Heart left ventricle (tissue), 16 donors: ENCODE measurements around the gene ANXA8. TPM values are rescaled to one million over a fixed set of nuclear protein-coding genes. Genes with fewer than 3 reads are reported as not detected.
"Not testable (repeated sequence)": the region's sequence is repeated elsewhere in the genome, so short reads cannot be mapped to it uniquely, and the experiment has no call there.

Source experiments
- ATAC-seq, 4 donors: fragments of 200-7000 bp; cut with Tn5 transposase; one replicate each; pipeline ENCODE4 v1.9.1; 2020 to 2022; ENCODE audit warnings: moderate library complexity in 4 of 4, mild to moderate bottlenecking in 3 of 4, moderate number of reproducible peaks in 1 of 4
- DNase-seq, 5 donors: peaks; one replicate each; pipeline ENCODE4 v3.0.0-alpha.2; 2020
- H3K27ac ChIP-seq, 12 donors: fragments of 200-600 bp; sonication (generic) in 4 of 12; one replicate each; pipeline versions ENCODE4 v1.5.0 to v1.8.0; 2016 to 2022; ENCODE audit warnings: mild to moderate bottlenecking in 2 of 12
- H3K27me3 ChIP-seq, 9 donors: fragments of 200-600 bp; sonication (generic) in 2 of 9; one replicate each; pipeline versions ENCODE4 v1.5.1 to v1.8.0; 2016 to 2022; ENCODE audit warnings: mild to moderate bottlenecking in 3 of 9
- H3K36me3 ChIP-seq, 9 donors: fragments of 200-600 bp; sonication (generic) in 2 of 9; one replicate each; pipeline versions ENCODE4 v1.5.0 to v1.8.0; 2018 to 2022; ENCODE audit warnings: mild to moderate bottlenecking in 2 of 9
- H3K4me1 ChIP-seq, 12 donors: fragments of 200-600 bp; sonication (generic) in 4 of 12; one replicate each; pipeline versions ENCODE4 v1.5.0 to v1.8.0; 2016 to 2022; ENCODE audit warnings: mild to moderate bottlenecking in 3 of 12
- H3K4me3 ChIP-seq, 12 donors: fragments of 200-600 bp; sonication (generic) in 4 of 12; one replicate each; pipeline versions ENCODE4 v1.5.0 to v1.8.0; 2017 to 2022; ENCODE audit warnings: mild to moderate bottlenecking in 9 of 12, moderate library complexity in 4 of 12
- H3K9me3 ChIP-seq, 12 donors: fragments of 200-600 bp; sonication (generic) in 4 of 12; one replicate each; pipeline versions ENCODE4 v1.5.0 to v1.8.0; 2016 to 2022; ENCODE audit warnings: mild to moderate bottlenecking in 1 of 12
- WGBS, 4 donors: extraction: QIAGEN DNeasy Blood & Tissue Kit in 2 of 4; methylation state at CpG; one replicate each; pipeline versions ENCODE4 v1.1.5 to v1.1.7; 2013 to 2018; 5-methylcytosine and 5-hydroxymethylcytosine counted together
- intact Hi-C, 10 donors: fragments of 100-400 bp; cut with DNase I; formaldehyde crosslinking; loops; one replicate each; pipeline versions ENCODE4 v1.11.1 to v1.14.2; 2022
- long read RNA-seq, 3 donors: library from polyadenylated mRNA; unstranded; transcript quantifications; one replicate each; pipeline ENCODE4 v2.0.0, GENCODE V29; 2020 to 2021
- polyA plus RNA-seq, 2 donors: library from polyadenylated mRNA; stranded (reverse); fragments of 200-250 nt; gene quantifications; one replicate each; pipeline ENCODE4 v1.2.3, GENCODE V29; 2013
- total RNA-seq, 9 donors: library from RNA; depleted of rRNA in 2 of 9; stranded (reverse); fragments of >200 nt in 2 of 9; fragmentation: NEBNext Ultra II Directional in 3 of 9; extraction: Animal tissue kit (Norgen Biotek cat#: 25700) in 3 of 9; gene quantifications; one replicate each; pipeline versions ENCODE4 v1.1.0 to v1.2.4, GENCODE V29; 2016 to 2023
- donor health status: ischemic (EF 13 %, LVEDD 7.1; RV severe dilation, severe dysfunction).
- donor health status: healthy with polysubstance abuse.
- donor health status: DM: no; HTN: yes; CAD: no.
- donor health status: DM: no; HTN: no; CAD: no.
- donor health status: ischemic (EF 25% LVEDD 6.9; RV normal size, moderate dysfunction).
- donor health status: ischemic (EF 25% LVEDD 5.7; RV mildly dilated, moderate dysfunction).
- donor health status: healthy.
- donor health status: DM: yes; HTN: yes; CAD: no.
- donor health status: ischemic (EF 35%, LVEDD 5.7; RV mildly dilated, moderate dysfunction).
- donor health status: nonischemic (EF 11% LVEDD 7.7; RV severe dilation, severe dysfunction).
- donor health status: DM: yes; HTN: yes; CAD: no.
- donor health status: PGD.
- donor health status: ischemic (EF 29% LVEDD 5.4; RV normal size, mild dysfunction).
- donor health status: nonischemic (EF 23%, LVEDD 6.1; RV moderate dilation, normal function).

The ANXA8 gene
- 10 to 100 TPM in 1 of 9 donors, under 1 TPM in 3, not detected in 5; 0.30 to 52.4 (median 0.64) TPM for total RNA-seq
- polyA plus RNA-seq: under 1 TPM in 1 of 2 donors, not detected in 1; 0.15 TPM
- long read RNA-seq, donor 1: 0 reads
- long read RNA-seq, donor 2: 0 reads
- long read RNA-seq, donor 3: 0 reads

DNA sequence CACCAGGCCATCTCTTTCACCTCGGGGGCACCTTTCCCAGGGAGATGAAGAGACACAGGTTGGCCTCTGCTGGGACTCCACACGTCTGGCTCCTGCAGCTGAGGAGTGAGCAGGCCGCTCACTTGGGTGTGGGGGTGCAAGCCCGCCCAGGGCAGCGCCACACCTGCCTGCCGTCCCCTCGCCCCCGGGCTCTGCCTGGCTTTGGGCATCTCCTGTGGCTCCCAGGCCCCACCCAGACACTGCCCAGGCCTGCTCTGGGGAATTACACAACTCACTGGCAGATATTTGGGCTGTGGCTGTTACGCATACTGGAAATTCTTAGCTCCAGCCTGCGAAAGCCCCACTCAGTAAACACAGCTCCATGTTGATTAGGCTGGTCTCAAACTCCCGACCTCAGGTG, at the start of gene ANXA8:
Gene ANXA8, minus strand, starts transcription at position 193 of the 400 bp plus-strand sequence. Its CDS starts 182 bp downstream, at position 11.
- DNase-seq, H3K27me3 ChIP-seq, H3K4me1 ChIP-seq, intact Hi-C loops, H3K4me3 ChIP-seq, H3K27ac ChIP-seq, H3K36me3 ChIP-seq, H3K9me3 ChIP-seq: not testable (repeated sequence)
- WGBS, 4 donors: 85 to 100% (median 87%) methylated on average over 3 to 8 of the region's 11 CpGs
- peak in 3 of 4 donors; percentile 14 to 45 (median 38) for ATAC-seq

GRCh38 chr10:47523475-47523874, 39.6 kb upstream of the ANXA8 start, which contains the start of gene AGAP9:
Gene AGAP9, minus strand, starts transcription at chr10:47523638. Its CDS starts 112 bp downstream, at chr10:47523526.
- H3K9me3 ChIP-seq, H3K36me3 ChIP-seq, H3K4me1 ChIP-seq, H3K4me3 ChIP-seq, intact Hi-C loops, H3K27ac ChIP-seq, DNase-seq, ATAC-seq, H3K27me3 ChIP-seq: not testable (repeated sequence)
- WGBS, 4 donors: no CpG with 5 or more reads among the region's 20 CpGs

DNA sequence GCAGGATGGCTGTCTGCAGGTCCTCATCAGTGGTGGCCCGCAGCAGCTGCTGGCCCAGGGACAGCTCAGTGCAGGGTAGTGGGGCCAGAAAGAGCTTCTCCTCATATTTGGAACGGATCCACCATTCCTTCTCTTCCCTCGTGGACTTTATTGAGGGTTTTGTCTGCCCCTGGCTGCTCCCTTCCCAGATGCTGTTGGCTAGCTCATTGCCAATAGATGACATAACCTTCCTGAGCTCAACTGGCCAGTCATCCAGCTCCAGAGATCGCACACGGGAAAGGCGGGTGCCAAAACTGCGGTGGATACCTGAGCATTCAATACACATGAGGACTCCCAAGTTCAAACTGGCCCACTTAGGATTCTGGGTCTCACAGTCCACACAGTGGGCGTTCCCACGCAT, 18.4 kb upstream of the ANXA8 start:
- peaks cover 0 to 13% (median 0%) of the 10 kb centered on the region in 9 donors for H3K36me3 ChIP-seq
- ATAC-seq, H3K27me3 ChIP-seq, H3K4me3 ChIP-seq, intact Hi-C loops, H3K4me1 ChIP-seq, H3K9me3 ChIP-seq, H3K27ac ChIP-seq, DNase-seq: not testable (repeated sequence)
- 53 to 94% (median 83%) methylated on average over 3 to 9 of the region's 9 CpGs for WGBS, 4 donors

DNA sequence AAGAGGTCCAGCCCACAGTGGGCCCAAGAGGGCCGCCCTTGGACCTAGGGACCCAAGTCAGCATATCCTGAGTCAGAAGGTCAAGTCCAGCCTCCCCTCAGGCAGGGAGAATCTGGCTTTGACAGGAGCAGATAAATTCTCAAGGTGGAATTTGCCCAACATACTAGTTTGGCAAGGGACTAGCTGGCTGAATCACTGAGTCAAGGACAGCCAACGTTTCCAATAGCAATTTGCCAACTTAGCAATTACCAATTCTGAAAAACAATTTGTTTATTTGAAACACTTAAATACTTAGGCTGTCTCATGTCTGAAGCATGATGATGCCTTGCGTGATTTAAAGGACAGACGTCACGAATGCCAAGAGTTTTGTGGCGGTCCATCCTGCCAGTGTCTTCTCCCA, 10.3 kb upstream of the ANXA8 start:
- H3K9me3 ChIP-seq, H3K4me1 ChIP-seq, H3K27me3 ChIP-seq, intact Hi-C loops, H3K4me3 ChIP-seq, H3K27ac ChIP-seq, H3K36me3 ChIP-seq, ATAC-seq, DNase-seq: not testable (repeated sequence)
- WGBS, 4 donors: 30 to 33% methylated on average over 1 of the region's 6 CpGs; no CpG with 5 or more reads in 2 of the 4 donors

DNA sequence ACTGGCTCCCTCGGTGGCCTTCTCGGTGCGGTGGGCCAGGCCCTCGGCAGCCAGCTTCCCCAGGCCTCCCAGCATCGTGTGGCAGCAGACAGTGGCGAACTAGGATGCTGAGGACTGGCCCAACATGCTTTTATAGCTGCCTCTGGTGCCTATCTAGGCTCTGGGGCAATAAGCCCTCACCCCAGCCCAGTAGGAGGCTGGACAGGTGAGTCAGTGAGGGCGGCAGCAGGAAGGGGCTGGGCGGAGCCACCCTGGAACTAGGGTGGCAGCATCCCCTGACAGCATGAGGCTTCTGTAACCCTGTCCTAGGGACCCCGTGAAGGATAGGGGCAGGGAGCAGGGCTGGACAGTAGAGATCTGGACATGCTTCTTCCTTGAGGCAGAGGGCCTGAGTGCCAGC, 7.7 kb upstream of the ANXA8 start, which contains the start of gene FAM25G:
Gene FAM25G, minus strand, starts transcription at position 101 of the 400 bp plus-strand sequence. Its CDS starts 26 bp downstream, at position 75.
- 92 to 93% methylated on average over 6 to 8 of the region's 9 CpGs; no CpG with 5 or more reads in 2 of the 4 donors for WGBS, 4 donors
- H3K36me3 ChIP-seq, DNase-seq, H3K4me1 ChIP-seq, intact Hi-C loops, H3K27ac ChIP-seq, H3K9me3 ChIP-seq, H3K4me3 ChIP-seq, H3K27me3 ChIP-seq, ATAC-seq: not testable (repeated sequence)

- intact Hi-C loops, H3K27me3 ChIP-seq, ATAC-seq, H3K4me1 ChIP-seq, H3K9me3 ChIP-seq, H3K36me3 ChIP-seq, DNase-seq, H3K27ac ChIP-seq, H3K4me3 ChIP-seq: not testable (repeated sequence)
- 87 to 95% methylated on average over 3 of the region's 7 CpGs; no CpG with 5 or more reads in 2 of the 4 donors for WGBS, 4 donors
Observed at GRCh38 chr10:47489630-47490029, 5.7 kb upstream of the ANXA8 start.

DNA sequence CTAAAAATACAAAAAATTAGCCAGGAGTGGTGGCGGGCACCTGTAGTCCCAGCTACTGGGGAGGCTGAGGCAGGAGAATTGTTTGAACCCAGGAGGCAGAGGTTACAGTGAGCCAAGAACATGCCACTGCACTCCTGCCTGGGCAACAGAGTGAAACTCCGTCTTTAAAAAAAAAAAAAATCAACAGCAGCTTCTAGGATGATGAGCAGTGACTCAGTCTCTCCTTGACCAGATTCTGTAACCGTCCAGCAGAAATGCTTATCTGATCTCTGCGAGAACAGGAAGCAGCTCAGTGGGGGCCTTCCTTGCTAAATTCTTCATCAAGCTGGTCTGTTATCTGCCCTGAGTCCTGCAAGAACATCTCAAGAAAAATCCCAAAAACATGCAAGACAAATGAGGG, 2.0 kb upstream of the ANXA8 start:
- WGBS, 4 donors: 49 to 65% (median 60%) methylated on average over 1 to 3 of the region's 4 CpGs
- H3K4me1 ChIP-seq, H3K9me3 ChIP-seq, H3K27me3 ChIP-seq, H3K4me3 ChIP-seq, H3K27ac ChIP-seq, intact Hi-C loops, H3K36me3 ChIP-seq, ATAC-seq, DNase-seq: not testable (repeated sequence)

DNA sequence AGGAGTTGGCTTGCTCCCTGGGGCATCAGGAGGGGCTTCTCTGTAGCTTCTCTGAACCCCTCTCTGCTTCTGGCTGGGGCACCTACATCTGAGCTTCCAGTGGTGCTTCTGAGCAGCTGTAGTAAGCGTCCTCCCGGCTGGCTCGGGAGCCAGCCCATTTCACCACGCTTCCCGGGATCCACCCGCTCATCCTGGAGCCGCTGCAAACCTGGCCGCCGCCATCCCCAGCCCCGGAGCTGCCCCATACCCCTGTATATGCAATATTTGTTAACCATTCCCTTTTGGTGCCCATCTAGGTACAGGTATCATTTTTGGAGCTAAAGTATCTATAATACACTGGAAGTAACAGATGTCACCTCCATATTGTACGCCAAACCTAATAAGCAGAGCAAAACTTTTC, 871 bp upstream of the ANXA8 start:
- H3K9me3 ChIP-seq, H3K36me3 ChIP-seq, intact Hi-C loops, H3K4me3 ChIP-seq, H3K27ac ChIP-seq, ATAC-seq, H3K4me1 ChIP-seq, DNase-seq, H3K27me3 ChIP-seq: not testable (repeated sequence)
- 89 to 94% (median 93%) methylated on average over 1 to 11 of the region's 11 CpGs for WGBS, 4 donors

DNA sequence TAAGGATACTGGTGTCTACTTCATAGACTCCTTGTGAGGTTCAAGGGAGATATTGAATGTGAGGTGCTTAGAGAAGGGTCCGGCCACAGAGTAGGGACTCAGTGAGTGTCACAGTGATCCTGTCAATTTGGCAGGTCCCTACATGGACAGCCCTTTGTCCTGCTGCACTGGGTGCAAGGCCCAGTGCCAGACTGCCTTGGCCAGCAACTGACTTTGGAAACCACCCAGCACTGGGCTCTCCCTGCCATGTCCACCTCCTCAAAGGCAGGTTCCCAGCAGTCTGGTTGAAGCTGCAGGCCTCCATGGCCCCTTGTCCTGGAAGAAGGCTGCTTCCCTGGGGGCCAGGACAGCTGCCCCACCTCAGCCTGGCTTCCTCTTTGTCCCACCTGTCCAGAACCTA, 1.5 kb downstream of the ANXA8 start:
- H3K27me3 ChIP-seq, H3K36me3 ChIP-seq, H3K9me3 ChIP-seq, H3K4me3 ChIP-seq, DNase-seq, H3K27ac ChIP-seq, H3K4me1 ChIP-seq, intact Hi-C loops: not testable (repeated sequence)
- no CpG with 5 or more reads among the region's 1 CpG for WGBS, 4 donors
- peak; percentile 77 to 82 (median 82) for ATAC-seq

DNA sequence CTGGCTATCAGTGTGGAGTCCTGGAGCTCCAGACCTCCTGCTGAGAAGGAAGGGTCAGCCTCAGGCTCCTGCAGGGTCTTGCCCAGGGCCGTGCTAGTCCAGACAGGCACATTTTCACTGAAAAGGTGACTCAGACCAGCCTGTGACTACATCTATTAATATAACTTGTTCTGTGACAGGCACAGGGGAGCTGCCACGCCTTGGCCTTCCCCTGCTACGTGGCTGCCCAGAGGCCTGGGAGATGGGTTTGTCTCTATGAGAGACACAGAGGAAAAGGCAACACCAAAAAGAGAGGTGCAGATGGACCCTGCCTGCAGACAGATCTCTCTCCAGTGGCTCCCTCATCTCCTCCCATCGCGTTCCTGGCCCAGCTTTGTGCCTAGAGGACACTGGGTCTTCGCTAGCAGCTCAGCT, 2.1 kb downstream of the ANXA8 start:
- H3K9me3 ChIP-seq, H3K4me3 ChIP-seq, H3K4me1 ChIP-seq, intact Hi-C loops, H3K36me3 ChIP-seq, H3K27ac ChIP-seq, DNase-seq, H3K27me3 ChIP-seq: not testable (repeated sequence)
- ATAC-seq: peak in 3 of 4 donors; percentile 41 to 62 (median 47)
- 73 to 89% (median 83%) methylated on average over 3 to 5 of the region's 6 CpGs; no CpG with 5 or more reads in 1 of the 4 donors for WGBS, 4 donors

DNA sequence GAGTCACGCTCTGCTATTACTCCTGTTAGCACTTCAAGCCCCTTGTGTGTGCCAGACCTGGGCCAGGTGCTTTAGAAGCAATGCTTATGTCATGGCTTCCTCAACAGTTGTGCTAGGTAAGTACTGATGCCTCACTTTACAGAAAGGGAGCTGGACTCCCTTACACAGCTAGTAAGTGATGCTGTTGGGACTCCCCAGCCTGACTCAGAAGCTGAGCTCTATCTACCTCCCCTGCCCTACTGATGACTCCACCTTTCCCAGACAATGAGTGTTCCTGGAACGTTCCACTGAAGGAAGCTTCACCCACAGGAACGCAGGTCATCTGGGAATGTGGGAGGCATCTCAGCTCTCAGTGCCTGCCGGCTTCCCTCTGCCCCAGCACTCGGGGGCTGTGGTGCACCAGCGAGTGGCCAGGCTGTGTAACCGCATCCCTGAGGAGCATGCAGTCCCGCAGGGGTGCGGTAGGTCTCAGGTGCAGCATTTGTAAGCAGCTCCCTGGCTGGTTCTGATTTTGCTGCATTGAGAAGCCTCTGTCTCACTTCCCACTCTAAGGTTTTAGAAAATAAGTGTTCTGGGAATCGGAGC, 2.6 kb downstream of the ANXA8 start:
- 53 to 65% methylated on average over 7 to 8 of the region's 10 CpGs; no CpG with 5 or more reads in 2 of the 4 donors for WGBS, 4 donors
- ATAC-seq, H3K4me3 ChIP-seq, H3K4me1 ChIP-seq, H3K9me3 ChIP-seq, H3K27me3 ChIP-seq, DNase-seq, H3K27ac ChIP-seq, intact Hi-C loops, H3K36me3 ChIP-seq: not testable (repeated sequence)
